Body of pancreas (tissue), 4 donors: ENCODE measurements around the gene RRAS.
A peak's percentile ranks its signal among the peaks of the same experiment; 100 is the strongest.

Experiments
- CTCF ChIP-seq, 7 experiments: fragments of 450-650 bp in 4 of 7; fragments of 200-600 bp in 3 of 7; sonication (generic) in 3 of 7; IDR thresholded peaks; one replicate each; pipeline ENCODE4 v1.5.1; 2016 to 2019; ENCODE audit warnings: antibody characterized with exemption in 7 of 7
- POLR2A ChIP-seq, 3 donors: fragments of 450-650 bp; IDR thresholded peaks; one replicate each; pipeline ENCODE4 v1.6.1; 2016; ENCODE audit warnings: antibody characterized with exemption in 3 of 3, mild to moderate bottlenecking in 2 of 3

GRCh38 chr19:49593233-49594113 is 46.5 kb downstream of the RRAS start:
- TF ChIP-seq POLR2A (IDR thresholded peaks at IDR 0.05) = peak in 1 of 3 donors; percentile 3
- TF ChIP-seq CTCF (IDR thresholded peaks at IDR 0.05) = no peak
